CD14-positive monocyte (primary cell): Measurements from ENCODE around the gene PPP6R3. TPM values are rescaled to one million over a fixed set of nuclear protein-coding genes. Genes with fewer than 3 reads are reported as not detected.

ENCODE experiments used
- DNase-seq, 3 donors: peaks; one replicate each; pipeline ENCODE4 v3.0.0-alpha.2; 2011 to 2022
- H2AFZ ChIP-seq: 2 replicates; pipeline ENCODE4 v1.6.0; 2012; ENCODE audit warnings: mild to moderate bottlenecking, low read depth, low read length, inconsistent platforms; ENCODE audit not compliant: insufficient read depth, poor library complexity, severe bottlenecking
- H3K27ac ChIP-seq, 2 donors: 1 replicate in 1 of 2; 2 replicates in 1 of 2; pipeline ENCODE4 v1.5.1; 2012 to 2013; ENCODE audit warnings: low read length in 2 of 2, control low read depth in 1 of 2, inconsistent platforms in 1 of 2, low read depth in 1 of 2, mild to moderate bottlenecking in 1 of 2
- H3K27me3 ChIP-seq, 2 donors: one replicate each; pipeline versions ENCODE4 v1.6.0 to v1.6.1; 2011 to 2013; ENCODE audit warnings: low read length in 2 of 2; ENCODE audit not compliant: control insufficient read depth in 2 of 2, insufficient read depth in 2 of 2
- H3K36me3 ChIP-seq, 2 donors: replicated peaks in 1 of 2; 1 replicate in 1 of 2; 2 replicates in 1 of 2; pipeline versions ENCODE4 v1.5.1 to v1.6.1; 2012 to 2013; ENCODE audit warnings: low read length in 2 of 2, control low read depth in 1 of 2, inconsistent platforms in 1 of 2, mild to moderate bottlenecking in 1 of 2; ENCODE audit not compliant: insufficient read depth in 2 of 2, control insufficient read depth in 1 of 2
- H3K4me1 ChIP-seq, 2 donors: 1 replicate in 1 of 2; 2 replicates in 1 of 2; pipeline versions ENCODE4 v1.5.1 to v1.6.1; 2012 to 2013; ENCODE audit warnings: low read length in 2 of 2, control low read depth in 1 of 2, inconsistent platforms in 1 of 2, mild to moderate bottlenecking in 1 of 2, moderate library complexity in 1 of 2; ENCODE audit not compliant: insufficient read depth in 2 of 2, control insufficient read depth in 1 of 2
- H3K4me2 ChIP-seq: replicated peaks from 2 replicates; pipeline ENCODE3; 2012; ENCODE audit warnings: low read length, moderate library complexity, mild to moderate bottlenecking; ENCODE audit not compliant: poor library complexity, severe bottlenecking; ENCODE audit errors: extremely low read depth
- H3K4me3 ChIP-seq, 3 experiments: fragments of 200-600 bp in 1 of 3; sonication (generic) in 1 of 3; replicated peaks in 1 of 3; 1 replicate in 2 of 3; 2 replicates in 1 of 3; pipeline ENCODE4 v1.5.1; 2011 to 2013; ENCODE audit warnings: low read length in 3 of 3, mild to moderate bottlenecking in 3 of 3, control low read depth in 2 of 3, low read depth in 2 of 3, inconsistent platforms in 1 of 3, moderate library complexity in 1 of 3
- H3K79me2 ChIP-seq: 2 replicates; pipeline ENCODE4 v1.6.0; 2012; ENCODE audit warnings: mild to moderate bottlenecking, control low read depth, inconsistent platforms, low read length, moderate library complexity; ENCODE audit not compliant: insufficient read depth
- H3K9ac ChIP-seq: 2 replicates; pipeline ENCODE4 v1.6.0; 2017; ENCODE audit warnings: low read length, mild to moderate bottlenecking; ENCODE audit not compliant: insufficient read depth, poor library complexity, severe bottlenecking
- H3K9me3 ChIP-seq, 2 donors: replicated peaks in 1 of 2; 1 replicate in 1 of 2; 2 replicates in 1 of 2; pipeline versions ENCODE4 v1.5.1 to v1.6.1; 2012 to 2013; ENCODE audit warnings: low read length in 2 of 2, control low read depth in 1 of 2; ENCODE audit not compliant: control insufficient read depth in 1 of 2, insufficient read depth in 1 of 2
- H4K20me1 ChIP-seq: 2 replicates; pipeline ENCODE4 v1.6.0; 2012; ENCODE audit warnings: mild to moderate bottlenecking, low read length, control low read depth, moderate library complexity; ENCODE audit not compliant: insufficient read depth
- H3K27ac Mint-ChIP-seq, 7 donors: one replicate each; pipeline ENCODE4 v1.8.0; 2020; ENCODE audit warnings: mild to moderate bottlenecking in 7 of 7, mixed read lengths in 7 of 7, moderate library complexity in 6 of 7, inconsistent platforms in 2 of 7
- H3K27me3 Mint-ChIP-seq, 3 donors: one replicate each; pipeline ENCODE4 v1.8.0; 2021 to 2022; ENCODE audit warnings: low read depth in 3 of 3, mild to moderate bottlenecking in 3 of 3, mixed read lengths in 3 of 3, moderate library complexity in 3 of 3, inconsistent platforms in 1 of 3
- H3K36me3 Mint-ChIP-seq, 2 donors: one replicate each; pipeline ENCODE4 v1.8.0; 2020; ENCODE audit warnings: mixed read lengths in 2 of 2, inconsistent platforms in 1 of 2, mild to moderate bottlenecking in 1 of 2
- H3K4me1 Mint-ChIP-seq: one replicate; pipeline ENCODE4 v1.8.0; 2020; ENCODE audit warnings: mild to moderate bottlenecking, mixed read lengths
- H3K4me3 Mint-ChIP-seq, 2 donors: one replicate each; pipeline ENCODE4 v1.8.0; 2020; ENCODE audit warnings: mild to moderate bottlenecking in 2 of 2, mixed read lengths in 2 of 2, moderate library complexity in 1 of 2
- H3K9me3 Mint-ChIP-seq, 7 donors: one replicate each; pipeline ENCODE4 v1.8.0; 2020 to 2022; ENCODE audit warnings: mixed read lengths in 7 of 7, mild to moderate bottlenecking in 6 of 7, moderate library complexity in 6 of 7, inconsistent platforms in 2 of 7
- WGBS: methylation state at CpG from one replicate; pipeline ENCODE4 v1.1.5; 2013; ENCODE audit warnings: missing lambda C conversion rate; ENCODE audit not compliant: insufficient coverage; 5-methylcytosine and 5-hydroxymethylcytosine counted together
- intact Hi-C, 2 donors: fragments of 100-400 bp; cut with micrococcal nuclease; formaldehyde crosslinking; loops; one replicate each; pipeline versions ENCODE4 v1.15.0 to v1.15.1; 2023
- polyA plus RNA-seq, 3 donors: library from polyadenylated mRNA; depleted of rRNA in 1 of 3; unstranded in 2 of 3; stranded (reverse) in 1 of 3; fragments of 300-500 nt in 2 of 3; fragments of >200 nt in 1 of 3; fragmentation: Illumina TruSeq in 2 of 3; gene quantifications; 1 replicate in 2 of 3; 2 replicates in 1 of 3; pipeline ENCODE4 v1.2.3, GENCODE V29; 2012 to 2021
- TF ChIP-seq, protein P1 (sequence below): fragments of 200-600 bp; IDR thresholded peaks from one replicate; pipeline ENCODE4 v1.8.0; 2022; ENCODE audit warnings: antibody characterized with exemption, mild to moderate bottlenecking

The PPP6R3 gene
- polyA plus RNA-seq, 3 donors = 22.9 to 39.4 (median 38.1) TPM

DNA sequence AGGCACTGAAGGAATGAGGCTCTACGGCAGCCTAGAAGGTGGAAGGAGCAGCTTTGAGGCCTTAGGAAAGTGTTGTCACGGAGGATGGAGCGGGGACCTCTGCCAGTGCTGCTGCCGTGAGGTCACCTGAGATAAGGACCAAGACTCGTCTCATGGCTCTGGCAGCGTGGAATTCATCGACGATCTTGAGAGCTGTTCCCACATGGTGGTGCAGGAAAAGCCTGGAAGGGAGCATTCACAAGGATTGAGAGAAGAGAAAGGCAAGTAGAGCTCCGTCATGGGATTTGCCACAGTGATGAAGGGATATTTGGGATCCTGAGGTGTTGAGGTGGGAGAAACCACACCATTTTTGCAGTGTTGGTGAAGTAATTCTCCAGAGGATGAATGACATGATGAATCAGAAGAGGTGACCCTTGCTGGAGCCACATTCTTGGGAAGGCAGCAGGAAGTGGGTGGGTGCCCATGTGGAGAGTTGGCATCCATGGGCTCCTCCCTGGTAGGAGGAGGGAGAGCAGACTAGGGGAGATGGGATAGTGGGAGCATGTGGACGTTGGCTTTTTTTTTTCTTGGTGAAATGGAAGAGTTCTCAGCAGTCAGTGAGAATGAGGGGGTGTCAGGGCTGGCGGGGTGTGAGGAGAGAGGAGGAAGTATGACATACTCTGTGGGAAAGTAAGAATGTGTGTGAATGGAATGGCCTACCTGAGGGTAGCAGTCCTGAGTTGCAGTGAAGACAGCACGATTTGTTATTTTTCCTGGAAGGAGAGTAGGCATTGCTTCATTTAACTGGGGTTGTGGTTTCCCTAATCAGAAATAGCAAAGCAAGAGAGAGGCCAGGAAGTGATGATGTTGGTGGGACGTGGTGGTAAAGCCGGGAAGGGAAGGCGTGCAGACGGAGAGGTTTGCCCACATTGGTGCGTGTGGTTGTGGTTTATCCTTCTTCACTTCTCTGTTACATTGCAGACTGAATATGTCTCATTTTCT is 11.1 kb downstream of the PPP6R3 start:
- Mint-ChIP-seq H3K4me1 (peaks cover 68% of the 10 kb centered on the region), H3K9me3 (peaks cover 0 to 3% (median 0%) of the 10 kb centered on the region in 7 donors), H3K4me3 (peak overlapping the region; percentile 24 to 70), H3K27ac (peak overlapping the region; percentile 59 to 88 (median 73)), H3K36me3 (peaks cover 8 to 32% of the 10 kb centered on the region in 2 donors), H3K27me3 (no peaks in the 10 kb centered on the region)
- Histone ChIP-seq H3K4me3 (peak overlapping the region in 1 of 3 experiments; percentile 9), H3K4me1 (peaks cover 49 to 58% of the 10 kb centered on the region in 2 donors), H4K20me1 (peaks cover 92% of the 10 kb centered on the region), H3K36me3 (no peaks in the 10 kb centered on the region), H3K27ac (peak overlapping the region; percentile 6 to 52), H3K9ac (no peak overlapping the region), H2AFZ (no peak overlapping the region), H3K27me3 (no peaks in the 10 kb centered on the region), H3K4me2 (peak overlapping the region; percentile 22), H3K79me2 (peaks cover 95% of the 10 kb centered on the region), H3K9me3 (no peaks in the 10 kb centered on the region)
- 70% methylated on average over 11 of the region's 17 CpGs for WGBS
- DNase-seq = peak; percentile 27 to 35 (median 32)
- TF ChIP-seq, protein P1, sequence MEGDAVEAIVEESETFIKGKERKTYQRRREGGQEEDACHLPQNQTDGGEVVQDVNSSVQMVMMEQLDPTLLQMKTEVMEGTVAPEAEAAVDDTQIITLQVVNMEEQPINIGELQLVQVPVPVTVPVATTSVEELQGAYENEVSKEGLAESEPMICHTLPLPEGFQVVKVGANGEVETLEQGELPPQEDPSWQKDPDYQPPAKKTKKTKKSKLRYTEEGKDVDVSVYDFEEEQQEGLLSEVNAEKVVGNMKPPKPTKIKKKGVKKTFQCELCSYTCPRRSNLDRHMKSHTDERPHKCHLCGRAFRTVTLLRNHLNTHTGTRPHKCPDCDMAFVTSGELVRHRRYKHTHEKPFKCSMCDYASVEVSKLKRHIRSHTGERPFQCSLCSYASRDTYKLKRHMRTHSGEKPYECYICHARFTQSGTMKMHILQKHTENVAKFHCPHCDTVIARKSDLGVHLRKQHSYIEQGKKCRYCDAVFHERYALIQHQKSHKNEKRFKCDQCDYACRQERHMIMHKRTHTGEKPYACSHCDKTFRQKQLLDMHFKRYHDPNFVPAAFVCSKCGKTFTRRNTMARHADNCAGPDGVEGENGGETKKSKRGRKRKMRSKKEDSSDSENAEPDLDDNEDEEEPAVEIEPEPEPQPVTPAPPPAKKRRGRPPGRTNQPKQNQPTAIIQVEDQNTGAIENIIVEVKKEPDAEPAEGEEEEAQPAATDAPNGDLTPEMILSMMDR = no peak
- intact Hi-C loops = no loop called here

- no peaks in the 10 kb centered on the region for H3K36me3 ChIP-seq
- WGBS = 100% methylated on average over 1 of the region's 2 CpGs
- Mint-ChIP-seq H3K4me1 (peaks cover 65% of the 10 kb centered on the region), H3K9me3 (peaks cover 0 to 3% (median 0%) of the 10 kb centered on the region in 7 donors), H3K27ac (no peak overlapping the region), H3K4me3 (no peak overlapping the region), H3K36me3 (peaks cover 5 to 29% of the 10 kb centered on the region in 2 donors), H3K27me3 (no peaks in the 10 kb centered on the region)
- intact Hi-C loops = no loop called here
- no peak overlapping the region for H3K4me3 ChIP-seq
- no peaks in the 10 kb centered on the region for H3K27me3 ChIP-seq
- H3K4me2 ChIP-seq = peak overlapping the region; percentile 22
- TF ChIP-seq, protein P1 = no peak
- DNase-seq = no peak
- peaks cover 44 to 50% of the 10 kb centered on the region in 2 donors for H3K4me1 ChIP-seq
- no peak overlapping the region for H3K9ac ChIP-seq
- H2AFZ ChIP-seq = no peak overlapping the region
- H3K27ac ChIP-seq = peak overlapping the region in 1 of 2 donors; percentile 52
- peaks cover 91% of the 10 kb centered on the region for H4K20me1 ChIP-seq
- H3K79me2 ChIP-seq = peaks cover 94% of the 10 kb centered on the region
- H3K9me3 ChIP-seq = no peaks in the 10 kb centered on the region
Measured at GRCh38 chr11:68472778-68473177, 12.2 kb downstream of the PPP6R3 start.
